GM12878 (cell line): ENCODE results near the gene BBS9. TPM values are rescaled to one million over a fixed set of nuclear protein-coding genes. Genes with fewer than 3 reads are reported as not detected.

ENCODE experiments used
- ATAC-seq: fragments of 200-7000 bp; cut with Tn5 transposase; 3 replicates; pipeline ENCODE4 v1.9.1; 2020; ENCODE audit warnings: mild to moderate bottlenecking, moderate library complexity
- BruUV-seq: library from RNA; stranded (reverse); fragments of 400-500 nt; replicated peaks from 2 replicates; lab custom pipeline; 2021; lab: Mats Ljungman, UMichigan
- CTCF ChIA-PET: fragments of 300-600 bp; sonication (Branson Sonifier 250); formaldehyde crosslinking; extraction: SDS; loops from one replicate; lab custom pipeline; 2021; ENCODE audit warnings: inconsistent platforms; lab: Yijun Ruan, JAX
- POLR2A ChIA-PET: fragments of 350-600 bp; formaldehyde crosslinking; extraction: SDS; loops from one replicate; lab custom pipeline; 2021; ENCODE audit warnings: inconsistent platforms; lab: Charles Lee
- RAD21 ChIA-PET: fragments of 300-600 bp; sonication (Branson Sonifier 250); formaldehyde crosslinking; loops from one replicate; lab custom pipeline; 2023; ENCODE audit warnings: antibody characterized with exemption; ENCODE audit not compliant: unreplicated experiment; lab: Charles Lee
- SMC1A ChIA-PET: fragments of 300-600 bp; sonication (Branson Sonifier 250); formaldehyde crosslinking; loops from one replicate; lab custom pipeline; 2023; ENCODE audit not compliant: unreplicated experiment, uncharacterized antibody; lab: Charles Lee
- DNase-seq: peaks from one replicate; pipeline ENCODE4 v3.0.0-alpha.2; 2011; ENCODE audit warnings: low read depth, low spot score
- FAIRE-seq: peaks from 3 replicates; lab custom pipeline; 2011; peaks lifted over from hg19 to GRCh38; lab: Jason Lieb, UNC
- H2AFZ ChIP-seq: 2 replicates; pipeline ENCODE4 v1.6.0; 2011; ENCODE audit warnings: low read depth, low read length, control low read depth; ENCODE audit not compliant: control insufficient read depth
- H3K27ac ChIP-seq: 2 replicates; pipeline ENCODE4 v1.5.1; 2011; ENCODE audit warnings: control low read depth; ENCODE audit not compliant: control insufficient read depth, insufficient read depth
- H3K27me3 ChIP-seq, 2 experiments: replicated peaks in 1 of 2; 2 replicates each; pipeline versions ENCODE4 v1.6.0 to v1.6.1; 2011; ENCODE audit warnings: low read length in 1 of 2; ENCODE audit not compliant: control insufficient read depth in 2 of 2, insufficient read depth in 2 of 2
- H3K36me3 ChIP-seq, 2 experiments: 2 replicates each; pipeline ENCODE4 v1.5.1; 2011; ENCODE audit warnings: low read length in 1 of 2; ENCODE audit not compliant: control insufficient read depth in 2 of 2, insufficient read depth in 2 of 2
- H3K4me1 ChIP-seq: 2 replicates; pipeline ENCODE4 v1.6.1; 2011; ENCODE audit warnings: mild to moderate bottlenecking, low read length, moderate library complexity, mixed read lengths; ENCODE audit not compliant: control insufficient read depth, insufficient read depth
- H3K4me2 ChIP-seq: 2 replicates; pipeline ENCODE4 v1.6.0; 2011; ENCODE audit warnings: control low read depth; ENCODE audit not compliant: control insufficient read depth, insufficient read depth
- H3K4me3 ChIP-seq: fragments of 200-600 bp; sonication (generic); 2 replicates; pipeline ENCODE4 v1.5.1; 2016
- H3K79me2 ChIP-seq: 2 replicates; pipeline ENCODE4 v1.6.0; 2011; ENCODE audit warnings: low read length; ENCODE audit not compliant: control insufficient read depth, insufficient read depth
- H3K9ac ChIP-seq: 2 replicates; pipeline ENCODE4 v1.8.0; 2011; ENCODE audit warnings: low read length, control low read depth, mixed read lengths; ENCODE audit not compliant: control insufficient read depth, insufficient read depth
- H3K9me3 ChIP-seq: replicated peaks from 3 replicates; pipeline ENCODE4 v1.5.1; 2011; ENCODE audit warnings: mild to moderate bottlenecking, low read length; ENCODE audit not compliant: control insufficient read depth, insufficient read depth
- H4K20me1 ChIP-seq: 2 replicates; pipeline ENCODE4 v1.6.0; 2011; ENCODE audit not compliant: control insufficient read depth, insufficient read depth
- BCLAF1 ChIP-seq: fragments of 450-650 bp; IDR thresholded peaks from 2 replicates; pipeline ENCODE4 v1.6.1; 2017; ENCODE audit warnings: antibody characterized with exemption, mild to moderate bottlenecking, moderate library complexity
- GABPA ChIP-seq: IDR thresholded peaks from 2 replicates; pipeline ENCODE4 v1.6.1; 2014; ENCODE audit warnings: antibody characterized with exemption, low read depth, mild to moderate bottlenecking, inconsistent platforms
- HDAC6 ChIP-seq: fragments of 200-600 bp; sonication (generic); IDR thresholded peaks from one replicate; pipeline ENCODE4 v1.8.0; 2017; ENCODE audit warnings: antibody characterized with exemption; ENCODE audit not compliant: unreplicated experiment
- IKZF1 ChIP-seq: fragments of 450-650 bp; conservative IDR thresholded peaks from 2 replicates; pipeline ENCODE4 v1.6.1; 2017; ENCODE audit warnings: antibody characterized with exemption, mild to moderate bottlenecking
- NBN ChIP-seq: fragments of 450-650 bp; IDR thresholded peaks from 2 replicates; pipeline ENCODE4 v1.6.1; 2016
- NFXL1 ChIP-seq: fragments of 450-650 bp; IDR thresholded peaks from 2 replicates; pipeline ENCODE4 v1.6.1; 2017; ENCODE audit warnings: antibody characterized with exemption, mild to moderate bottlenecking, borderline replicate concordance
- PML ChIP-seq: IDR thresholded peaks from 2 replicates; pipeline ENCODE4 v1.6.1; 2012; ENCODE audit warnings: low read length, inconsistent platforms
- RELB ChIP-seq: fragments of 450-650 bp; IDR thresholded peaks from 2 replicates; pipeline ENCODE4 v1.6.1; 2017; ENCODE audit warnings: low read depth, mild to moderate bottlenecking, moderate library complexity
- REST ChIP-seq: IDR thresholded peaks from 2 replicates; pipeline ENCODE4 v1.6.1; 2012; ENCODE audit warnings: mild to moderate bottlenecking, low read depth, low read length
- SMARCA5 ChIP-seq: fragments of 450-650 bp; IDR thresholded peaks from 2 replicates; pipeline ENCODE4 v1.6.1; 2017; ENCODE audit warnings: mild to moderate bottlenecking
- SMC3 ChIP-seq: IDR thresholded peaks from 2 replicates; pipeline ENCODE4 v1.6.1; 2011; ENCODE audit warnings: low read length, improper control_type of control experiment, borderline replicate concordance
- YY1 ChIP-seq: IDR thresholded peaks from 2 replicates; pipeline ENCODE4 v1.6.1; 2011; ENCODE audit warnings: low read depth, mild to moderate bottlenecking, low read length
- ZBTB33 ChIP-seq: fragments of 450-650 bp; IDR thresholded peaks from 2 replicates; pipeline ENCODE4 v1.6.1; 2017; ENCODE audit warnings: mild to moderate bottlenecking
- WGBS: methylation state at CpG from one replicate; pipeline ENCODE4 v1.1.6; 2016; ENCODE audit warnings: low lambda C conversion rate; ENCODE audit not compliant: insufficient replicate concordance, insufficient coverage; ENCODE audit errors: missing lambda C conversion rate; 5-methylcytosine and 5-hydroxymethylcytosine counted together
- in situ Hi-C: fragments of 300-500 bp; cut with MboI; formaldehyde crosslinking; loops from 9 replicates; pipeline ENCODE4 v1.14.3; 2018; ENCODE audit warnings: mixed read lengths
- intact Hi-C: fragments of 100-400 bp; cut with micrococcal nuclease; formaldehyde crosslinking; loops from one replicate; pipeline ENCODE4 v1.14.2; 2022; ENCODE audit not compliant: unreplicated experiment
- polyA plus RNA-seq, 11 experiments: library from polyadenylated mRNA; depleted of rRNA in 4 of 11; unstranded in 6 of 11; stranded (reverse) in 5 of 11; fragments of >200 nt; fragmentation: Nextera tagmentation in 4 of 11; fragmentation: Illumina TruSeq in 1 of 11; extraction: Ambion mirVana in 4 of 11; extraction: Trizol in 1 of 11; gene quantifications; 1 replicate in 1 of 11; 2 replicates in 10 of 11; pipeline versions ENCODE4 v1.2.1 to v1.2.3, GENCODE V29; 2011 to 2016; ENCODE audit warnings: inconsistent platforms in 2 of 11, missing spikeins in 2 of 11, low read depth in 1 of 11
- total RNA-seq, 4 experiments: library from RNA; depleted of rRNA in 3 of 4; stranded (reverse); fragments of >200 nt in 3 of 4; fragmentation: Illumina TruSeq in 1 of 4; extraction: Trizol in 1 of 4; gene quantifications; 2 replicates each; pipeline versions ENCODE4 v1.2.1 to v1.2.3, GENCODE V29; 2013 to 2021

Gene BBS9
- total and polyA plus RNA-seq, 10 of the 15 experiments (the other 5 are each of a cell fraction or from before 2014, with no cell fraction given): 1.2 to 5.6 (median 2.3) TPM

DNA sequence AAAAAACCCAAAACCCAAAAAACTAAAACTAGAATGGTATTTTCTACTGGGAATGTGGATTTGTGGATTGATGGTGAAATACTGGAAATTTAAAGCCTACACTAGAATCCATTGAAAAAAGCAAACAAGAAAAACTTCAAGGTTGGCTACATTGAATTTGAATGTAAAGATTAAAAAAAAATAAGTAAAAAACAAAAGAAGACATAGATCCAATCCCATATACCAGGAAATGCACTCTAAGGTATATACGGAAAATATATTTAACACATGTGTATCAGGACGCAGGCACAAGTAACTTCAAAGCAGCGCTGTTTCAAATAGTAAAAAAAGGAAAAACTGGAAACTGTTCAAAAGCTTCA, 754 bp upstream of the BBS9 start (continued):
- TF ChIP-seq REST: no peak
- no peak for TF ChIP-seq YY1
- no peak for TF ChIP-seq GABPA
- no peak for TF ChIP-seq HDAC6
- TF ChIP-seq NBN: no peak; the same call in 1 of the 2 replicates

DNA sequence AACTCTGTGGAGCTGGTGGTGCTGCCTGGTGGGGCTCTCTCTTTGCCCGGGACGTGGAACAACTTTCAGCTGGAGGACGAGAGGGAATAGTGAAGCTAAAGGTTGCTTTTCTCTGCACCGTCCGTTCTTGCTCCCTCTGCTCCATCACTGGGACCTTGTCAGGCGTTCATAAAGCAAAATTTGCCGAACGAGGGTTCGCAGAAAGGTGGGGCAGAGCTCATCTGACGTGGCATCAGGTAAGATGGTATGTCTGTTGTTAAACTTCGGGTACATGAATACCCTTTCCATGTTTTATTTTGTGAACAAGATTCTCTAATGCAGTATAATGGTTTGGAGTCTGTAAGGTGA, 416 bp downstream of the BBS9 start:
- 2% methylated on average over 11 of the region's 11 CpGs for WGBS
- TF ChIP-seq PML: no peak
- no peak for TF ChIP-seq BCLAF1
- no peak for TF ChIP-seq ZBTB33
- no peak for TF ChIP-seq SMC3
- TF ChIP-seq IKZF1: peak; percentile 11; the same call in 1 of the 2 replicates
- TF ChIP-seq SMARCA5: no peak
- TF ChIP-seq NFXL1: no peak
- no peak for TF ChIP-seq RELB

More for the DNA sequence above, 416 bp downstream of the BBS9 start:
- peak overlapping the region; percentile 78 for H3K4me3 ChIP-seq
- H2AFZ ChIP-seq: peak overlapping the region; percentile 98
- in situ Hi-C loops: no loop called here
- H3K79me2 ChIP-seq: no peaks in the 10 kb centered on the region
- H3K27ac ChIP-seq: no peak overlapping the region
- ChIA-PET POLR2A (interaction anchor here (0.9 to 1.1 kb wide), 2 partner anchors 20 to 68 kb away, joined by 3 read pairs; partner anchors contain the start of gene NT5C3A), CTCF (interaction anchor here (1.1 to 1.2 kb wide), 2 partner anchors 19 to 22 kb away, joined by 3 to 4 read pairs; no protein-coding TSS in a partner anchor), SMC1A (interaction anchor here (0.6 to 1.1 kb wide), 4 partner anchors 20 to 1018 kb away, joined by 3 read pairs; partner anchors contain the start of gene RP9), RAD21 (interaction anchor here (0.8 to 1.4 kb wide), 2 partner anchors 20 to 21 kb away, joined by 3 to 4 read pairs; no protein-coding TSS in a partner anchor)
- no peaks in the 10 kb centered on the region for H3K4me1 ChIP-seq
- intact Hi-C loops: no loop called here
- DNase-seq: no peak
- H3K9me3 ChIP-seq: no peaks in the 10 kb centered on the region; the same call in 2 of the 3 replicates
- BruUV-seq: no TSS peak
- H3K27me3 ChIP-seq: no peaks in the 10 kb centered on the region
- H4K20me1 ChIP-seq: no peaks in the 10 kb centered on the region
- FAIRE-seq: no peak
- no peaks in the 10 kb centered on the region for H3K36me3 ChIP-seq
- H3K9ac ChIP-seq: peak overlapping the region; percentile 5; the same call in 1 of the 2 replicates
- peak; percentile 1 for ATAC-seq
- H3K4me2 ChIP-seq: peak overlapping the region; percentile 84
